K562 (cell line): ENCODE measurements around the gene SAE1. TPM values are rescaled to one million over a fixed set of nuclear protein-coding genes. Genes with fewer than 3 reads are reported as not detected.

Source experiments
- AFF1 ChIP-seq, 2 experiments: fragments of 450-650 bp; IDR thresholded peaks; 2 replicates each; pipeline ENCODE4 v1.6.1; 2018; ENCODE audit warnings: mild to moderate bottlenecking in 2 of 2, low read depth in 1 of 2; ENCODE audit not compliant: partially characterized antibody in 2 of 2
- BRD4 ChIP-seq: fragments of 200-600 bp; sonication (generic); IDR thresholded peaks from 2 replicates; pipeline ENCODE4 v1.6.1; 2017; ENCODE audit warnings: inconsistent platforms
- CLOCK ChIP-seq: fragments of 250-450 bp; sonication (Bioruptor Pico); IDR thresholded peaks from 2 replicates; pipeline ENCODE4 v1.4.0; 2020; ENCODE audit warnings: mild to moderate bottlenecking, moderate library complexity, borderline replicate concordance
- ETV6 ChIP-seq, 3 experiments: fragments of 150-350 bp in 1 of 3; sonication (generic) in 1 of 3; formaldehyde crosslinking in 1 of 3; IDR thresholded peaks; 2 replicates each; pipeline versions ENCODE4 v1.6.1 to v1.8.0; 2014 to 2022; ENCODE audit warnings: borderline replicate concordance in 2 of 3, low read depth in 2 of 3, antibody characterized with exemption in 1 of 3, low read length in 1 of 3, mild to moderate bottlenecking in 1 of 3, missing genetic modification reagents in 1 of 3
- FOSL1 ChIP-seq: fragments of 200-800 bp; sonication (Bioruptor generic); conservative IDR thresholded peaks from 2 replicates; pipeline ENCODE4 v1.6.1; 2016; ENCODE audit warnings: missing genetic modification characterization, missing compliant biosample characterization
- GATAD2B ChIP-seq: fragments of 450-650 bp; IDR thresholded peaks from 2 replicates; pipeline ENCODE4 v1.6.1; 2017; ENCODE audit warnings: mild to moderate bottlenecking, borderline replicate concordance
- HINFP ChIP-seq: fragments of 450-650 bp; conservative IDR thresholded peaks from 2 replicates; pipeline ENCODE4 v1.6.1; 2016; ENCODE audit warnings: missing genetic modification characterization, low read depth, mild to moderate bottlenecking, control low read depth, missing compliant biosample characterization
- KDM1A ChIP-seq, 2 experiments: fragments of 450-650 bp; IDR thresholded peaks; 2 replicates each; pipeline ENCODE4 v1.6.1; 2016; ENCODE audit warnings: mild to moderate bottlenecking in 2 of 2
- KDM5B ChIP-seq: fragments of 200-600 bp; sonication (generic); IDR thresholded peaks from 2 replicates; pipeline ENCODE4 v1.6.1; 2012; ENCODE audit warnings: low read depth, mild to moderate bottlenecking, moderate library complexity, low read length, control low read depth, inconsistent platforms; ENCODE audit not compliant: insufficient replicate concordance
- MECOM ChIP-seq: fragments of 250-450 bp; sonication (Bioruptor Pico); IDR thresholded peaks from 2 replicates; pipeline ENCODE4 v1.8.0; 2022; ENCODE audit warnings: inconsistent platforms
- MITF ChIP-seq: IDR thresholded peaks from 2 replicates; pipeline ENCODE4 v1.6.1; 2014; ENCODE audit warnings: antibody characterized with exemption
- MTA2 ChIP-seq: fragments of 450-650 bp; IDR thresholded peaks from 2 replicates; pipeline ENCODE4 v1.6.1; 2016; ENCODE audit warnings: low read depth
- RHOXF2B ChIP-seq: fragments of 250-450 bp; sonication (Bioruptor Pico); conservative IDR thresholded peaks from 2 replicates; pipeline ENCODE4 v1.5.1; 2021
- SNRNP70 ChIP-seq: fragments of 200-400 bp; formaldehyde crosslinking; optimal IDR thresholded peaks from 2 replicates; pipeline ENCODE3; 2017; ENCODE audit warnings: low read depth, low read length
- SREBF2 ChIP-seq: sonication (generic); formaldehyde crosslinking; IDR thresholded peaks from 2 replicates; pipeline ENCODE4 v1.4.0; 2020; ENCODE audit warnings: mild to moderate bottlenecking, missing genetic modification reagents
- ZNF311 ChIP-seq: fragments of 250-450 bp; sonication (Bioruptor Pico); IDR thresholded peaks from 2 replicates; pipeline ENCODE4 v1.4.0; 2020; ENCODE audit warnings: mild to moderate bottlenecking, moderate library complexity
- polyA plus RNA-seq, 8 experiments: library from polyadenylated mRNA; depleted of rRNA in 4 of 8; stranded (reverse) in 5 of 8; unstranded in 3 of 8; fragments of >200 nt; fragmentation: Nextera tagmentation in 2 of 8; fragmentation: Illumina TruSeq in 1 of 8; extraction: Ambion mirVana in 2 of 8; extraction: Trizol in 1 of 8; gene quantifications; 2 replicates each; pipeline versions ENCODE4 v1.2.1 to v1.2.3, GENCODE V29; 2011 to 2014; ENCODE audit warnings: inconsistent platforms in 1 of 8, missing spikeins in 1 of 8
- total RNA-seq, 7 experiments: library from RNA; depleted of rRNA in 6 of 7; stranded (reverse); fragments of >200 nt in 6 of 7; fragmentation: Illumina TruSeq in 2 of 7; extraction: Trizol in 2 of 7; gene quantifications; 2 replicates each; pipeline versions ENCODE4 v1.2.1 to v1.2.3, GENCODE V29; 2011 to 2021; ENCODE audit warnings: low replicate concordance in 1 of 7

Gene SAE1
- total and polyA plus RNA-seq, 9 of the 15 experiments (the other 6 are each of a cell fraction or from before 2014, with no cell fraction given) = 82.8 to 299 (median 217) TPM

- TF ChIP-seq HINFP (tag) = no peak
- no peak for TF ChIP-seq SNRNP70
- TF ChIP-seq GATAD2B = no peak
- no peak for TF ChIP-seq SREBF2 (CRISPR knock-in tag)
- TF ChIP-seq ETV6 (IDR thresholded peaks at IDR 0.05; ENCODE audit: borderline replicate concordance in 1 of 2, low read depth in 2 of 2, low read length in 1 of 2) = no peak
- no peak for TF ChIP-seq ETV6 (CRISPR knock-in tag; IDR thresholded peaks at IDR 0.05; ENCODE audit: borderline replicate concordance)
- TF ChIP-seq KDM5B = peak; percentile 54
- peak; percentile 67; the same call in 1 of the 2 replicates for TF ChIP-seq MITF
- peak; percentile 90 for TF ChIP-seq FOSL1
- TF ChIP-seq CLOCK (CRISPR knock-in tag) = no peak
- TF ChIP-seq MECOM (CRISPR knock-in tag) = peak; percentile 49; the same call in 1 of the 2 replicates
- no peak for TF ChIP-seq ZNF311 (CRISPR knock-in tag)
- 0 out of 2 replicates have a peak, but pooled peaks have one; percentile 89 for TF ChIP-seq BRD4
- TF ChIP-seq MTA2 = no peak
- 0 out of 2 replicates have a peak, but pooled peaks have one; percentile 9 for TF ChIP-seq RHOXF2B (CRISPR knock-in tag)
- TF ChIP-seq AFF1 (IDR thresholded peaks at IDR 0.05; ENCODE audit: low read depth in 1 of 2, partially characterized antibody in 2 of 2) = peak; percentile 12 to 65
- no peak for TF ChIP-seq KDM1A (IDR thresholded peaks at IDR 0.05)
Measured at GRCh38 chr19:47112997-47113849, 17.4 kb upstream of the SAE1 start, which contains the start of gene ZC3H4 (continued).
